NCI-H748 treated with DMSO at 0.1 percent for 48 hours (cell line): ENCODE measurements around the gene CLDN2.
"Not testable (repeated sequence)": the region's sequence is repeated elsewhere in the genome, so short reads cannot be mapped to it uniquely, and the experiment has no call there.

Source experiments
- DNase-seq: peaks from one replicate; lab custom pipeline; 2025; lab: John Stamatoyannopoulos, UW

CLDN2 gene, protein sequence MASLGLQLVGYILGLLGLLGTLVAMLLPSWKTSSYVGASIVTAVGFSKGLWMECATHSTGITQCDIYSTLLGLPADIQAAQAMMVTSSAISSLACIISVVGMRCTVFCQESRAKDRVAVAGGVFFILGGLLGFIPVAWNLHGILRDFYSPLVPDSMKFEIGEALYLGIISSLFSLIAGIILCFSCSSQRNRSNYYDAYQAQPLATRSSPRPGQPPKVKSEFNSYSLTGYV

DNA sequence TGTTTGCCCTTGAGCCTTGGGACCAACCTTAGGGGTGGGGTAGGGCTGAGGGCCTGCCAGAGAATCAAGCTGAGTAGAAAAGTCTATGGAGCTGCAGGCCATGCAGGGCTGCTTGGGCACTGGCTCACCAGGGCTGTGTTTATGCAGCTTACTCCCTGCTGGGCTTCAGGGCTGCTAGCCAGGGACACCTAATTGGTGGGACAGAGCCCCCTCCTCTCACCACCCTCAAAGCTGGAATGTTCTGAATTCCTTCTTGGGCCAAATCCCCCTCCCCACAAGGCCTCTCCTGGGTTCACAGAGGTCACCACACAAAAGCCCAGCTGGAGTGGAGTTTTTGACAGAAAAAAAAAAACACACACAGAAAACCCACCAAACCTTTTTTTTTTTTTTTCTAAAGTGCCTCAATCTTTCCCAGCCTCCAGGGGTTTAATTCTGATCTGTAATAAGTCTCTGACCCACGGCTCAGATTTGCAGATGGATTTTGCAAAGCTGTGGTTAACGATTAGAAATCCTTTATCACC lies at the start of gene CLDN2:
Gene CLDN2 (plus strand): TSS at position 471 of the 521 bp plus-strand sequence. CDS start 7,827 bp downstream, outside the sequence.
- DNase-seq, result no peak

DNA sequence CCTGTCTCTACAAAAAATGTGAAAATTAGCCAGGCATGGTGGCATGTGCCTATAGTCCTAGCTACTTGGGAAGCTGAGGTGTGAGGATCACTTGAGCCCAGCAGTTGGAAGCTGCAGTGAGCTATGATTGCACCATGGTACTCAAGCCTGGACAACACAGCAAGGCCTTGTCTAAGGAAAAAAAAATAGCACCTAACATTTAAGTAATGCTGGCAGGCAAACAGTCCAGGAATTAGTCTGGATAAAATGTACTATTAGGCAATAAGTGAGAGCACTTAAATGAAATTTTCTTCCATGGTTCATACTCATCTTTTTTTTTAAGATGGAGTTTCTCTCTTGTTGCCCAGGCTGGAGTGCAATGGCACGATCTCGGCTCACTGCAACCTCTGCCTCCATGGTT lies 47.4 kb upstream of the CLDN2 start:
- DNase-seq, result not testable (repeated sequence)

DNA sequence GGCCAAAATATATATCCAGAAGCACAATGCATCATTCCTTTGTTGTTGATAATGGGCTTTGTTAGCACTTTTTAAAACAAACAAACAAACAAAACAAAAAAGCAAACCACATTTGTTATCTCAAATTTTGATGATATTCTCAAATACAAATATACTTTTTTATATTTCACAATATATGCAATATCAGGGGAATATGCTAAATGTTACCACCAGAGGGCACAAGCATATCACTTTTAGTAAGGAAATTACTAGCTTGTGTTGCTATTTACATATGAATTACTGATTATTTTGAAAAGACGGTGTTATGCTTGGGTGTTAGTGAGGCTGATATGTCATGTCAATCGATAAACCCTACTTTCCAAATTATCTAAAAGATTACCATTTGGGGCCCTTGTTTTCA lies 46.1 kb upstream of the CLDN2 start:
- peak; percentile 5 for DNase-seq

DNA sequence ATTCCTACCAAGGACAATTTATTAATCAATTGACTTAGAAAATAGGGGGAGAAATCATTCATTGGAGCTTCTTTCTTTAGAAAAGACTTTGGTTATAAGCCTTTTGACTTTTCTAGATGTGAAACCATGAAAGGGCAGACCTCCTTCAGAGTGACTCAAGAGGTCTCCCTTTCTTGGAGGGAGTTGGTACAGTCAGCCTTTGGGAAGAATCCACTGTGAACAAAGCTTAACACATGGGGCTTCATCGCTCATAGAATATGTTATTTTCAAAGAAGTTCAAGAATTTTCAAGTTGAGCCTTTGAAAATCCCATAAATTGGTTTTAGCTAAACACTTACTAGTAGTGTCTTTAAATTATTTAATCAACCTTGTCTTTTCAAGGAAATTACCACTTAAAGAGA lies 45.1 kb upstream of the CLDN2 start:
- DNase-seq, result no peak

DNA sequence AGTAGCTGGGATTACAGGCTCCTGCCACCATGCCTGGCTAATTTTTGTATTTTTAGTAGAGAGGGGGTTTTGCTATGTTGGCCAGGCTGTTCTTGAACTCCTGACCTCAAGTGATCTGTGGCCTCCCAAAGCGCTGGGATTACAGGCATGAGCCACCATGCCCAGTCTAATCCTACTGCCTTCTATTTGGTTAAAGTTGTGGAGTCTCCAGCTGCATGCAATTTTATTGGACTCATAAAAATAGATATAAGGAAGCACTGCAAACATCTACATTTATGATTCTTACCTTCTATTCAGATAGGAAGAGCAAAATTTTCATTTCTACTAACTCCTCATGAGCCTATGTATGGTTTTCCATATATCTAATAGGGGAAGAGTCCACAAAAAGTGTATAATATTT lies 30.7 kb upstream of the CLDN2 start:
- no peak for DNase-seq

DNA sequence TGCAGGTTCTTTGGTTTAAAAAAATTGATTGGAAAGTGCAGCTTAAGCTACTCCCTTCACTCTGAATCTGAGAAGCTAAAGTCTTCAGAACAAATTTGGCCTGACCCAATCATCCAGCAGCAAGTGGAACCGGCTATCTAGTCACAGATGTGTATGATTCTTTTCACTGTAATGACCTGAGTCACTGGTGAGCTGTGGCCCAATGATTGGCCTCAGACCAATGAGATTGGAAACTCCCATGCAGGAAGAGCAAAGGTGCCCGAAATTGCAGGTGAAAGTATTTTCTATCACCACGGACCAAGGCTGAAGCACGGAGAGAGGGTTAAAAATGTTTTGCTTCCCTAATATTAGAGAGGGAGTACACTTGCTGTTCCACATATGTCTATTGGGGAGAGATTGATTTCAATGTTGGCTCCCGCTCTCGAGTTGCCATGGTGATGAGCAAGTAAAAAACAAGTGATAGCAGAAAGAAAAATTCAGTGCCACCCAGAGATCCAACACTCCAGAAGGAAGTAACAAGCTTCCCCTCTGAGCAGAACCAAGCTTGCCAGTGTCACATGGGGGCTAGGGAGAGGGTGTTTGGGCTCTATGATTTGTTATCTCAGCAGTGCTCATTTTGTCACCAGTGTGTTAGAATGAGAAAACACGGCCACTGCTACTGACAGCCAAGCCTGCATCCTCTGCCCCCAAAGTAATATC lies 28.3 kb upstream of the CLDN2 start:
- DNase-seq, result no peak

DNA sequence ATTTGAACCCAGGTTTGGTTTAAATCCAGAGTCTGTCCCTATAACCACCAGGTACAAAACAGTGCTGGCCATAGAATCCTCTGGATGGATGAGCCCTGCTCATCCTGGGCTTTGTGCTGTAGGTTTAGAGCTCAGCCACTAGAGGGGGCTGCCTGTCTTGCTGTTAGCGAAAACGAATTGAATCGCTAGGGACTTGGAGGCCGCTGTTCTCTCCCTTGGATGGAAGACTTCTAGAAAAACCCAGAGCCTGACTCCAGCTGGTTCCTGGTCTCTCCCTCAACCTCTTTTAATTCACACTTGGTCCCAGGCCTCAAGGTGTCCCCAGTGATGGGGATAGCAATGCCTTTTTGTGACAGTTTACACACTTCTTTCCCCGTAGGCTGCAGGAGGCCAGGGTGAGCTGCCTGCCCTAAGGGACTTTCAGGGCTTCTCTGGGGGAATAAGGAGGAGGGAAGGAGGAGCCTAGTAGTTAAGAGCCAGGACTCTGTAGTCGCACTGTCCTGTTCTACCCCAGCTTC lies 25.8 kb upstream of the CLDN2 start:
- peak; percentile 51 for DNase-seq

DNA sequence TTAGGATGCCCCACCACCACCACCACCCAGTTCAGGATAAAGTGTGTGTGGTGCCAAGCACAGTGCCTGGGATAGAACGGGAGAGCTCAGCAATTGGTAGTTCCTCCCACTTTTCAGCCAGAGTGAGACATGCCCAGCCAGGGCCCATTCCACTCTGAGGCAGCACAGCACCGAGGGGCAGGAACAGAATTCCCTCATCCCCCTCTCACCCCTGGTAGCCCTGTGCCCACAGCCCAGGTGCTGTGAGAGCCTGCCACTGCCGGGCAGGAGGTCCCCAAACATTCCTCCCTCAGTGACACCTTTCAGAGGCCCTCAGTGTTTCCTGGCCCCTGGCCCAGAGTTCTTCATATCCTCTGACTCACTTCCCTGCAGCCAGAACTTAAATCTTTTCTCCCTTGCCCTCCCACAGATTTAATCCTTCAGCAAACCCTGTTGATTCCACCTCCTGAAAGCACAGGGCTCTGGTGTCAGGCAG lies 25.2 kb upstream of the CLDN2 start:
- no peak for DNase-seq

DNA sequence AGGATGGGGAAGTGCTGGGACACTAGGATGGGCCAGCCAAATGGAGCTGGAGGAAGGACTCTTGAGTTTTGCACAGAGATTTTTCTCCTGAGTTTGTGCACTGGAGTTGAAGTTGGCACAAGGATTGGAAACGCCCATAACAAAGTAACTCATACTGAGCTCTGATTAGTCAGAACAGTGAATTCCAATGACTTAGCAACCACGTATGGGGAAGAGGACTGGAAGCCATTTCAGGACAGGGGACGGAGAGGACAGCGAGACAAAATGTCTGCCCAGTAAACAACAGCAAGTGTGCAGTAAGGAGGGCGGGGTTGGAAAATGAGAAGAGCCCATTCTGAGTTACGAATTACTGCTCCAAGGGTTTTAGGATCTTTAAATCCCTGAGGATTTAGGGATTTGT lies 22.9 kb upstream of the CLDN2 start:
- no peak for DNase-seq

DNA sequence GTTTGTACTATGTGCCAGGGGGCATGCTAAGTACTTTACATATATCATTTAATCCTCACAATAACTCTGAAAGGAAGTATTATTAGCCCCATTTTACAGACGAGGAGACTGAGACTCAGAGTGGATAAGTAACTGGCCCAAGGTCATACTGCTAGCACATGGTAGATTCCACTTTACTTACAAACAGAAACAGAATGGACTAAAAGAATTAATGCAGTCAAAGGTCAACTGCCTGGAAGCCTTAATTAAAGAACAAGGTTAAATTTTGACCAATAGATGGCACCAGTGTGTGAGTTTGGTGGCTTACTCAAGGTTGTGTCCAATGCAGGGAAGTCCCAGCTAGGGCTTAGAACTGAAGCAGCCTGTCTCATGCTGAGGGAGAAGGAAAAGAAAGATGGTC lies 21.7 kb upstream of the CLDN2 start:
- DNase-seq, result peak; percentile 7

DNA sequence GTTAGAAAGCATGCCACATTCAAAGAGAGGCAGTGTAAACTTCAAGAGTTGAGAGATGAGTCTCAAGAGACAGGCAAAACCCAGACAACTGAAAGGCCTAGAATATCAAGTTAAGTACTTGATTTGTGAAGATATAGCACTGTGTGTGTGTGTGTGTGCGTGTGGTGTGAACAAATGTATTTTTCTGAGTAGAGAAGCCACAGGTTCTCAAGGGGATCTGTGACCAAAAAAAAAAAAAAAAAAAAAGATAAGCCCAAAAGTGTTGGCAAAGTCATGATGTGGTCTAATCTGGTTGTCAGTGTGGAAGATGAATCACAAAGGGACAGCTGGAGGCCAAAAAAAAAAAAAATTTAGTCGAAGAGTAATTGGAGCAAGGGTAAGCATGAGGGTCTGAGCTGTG lies 20.9 kb upstream of the CLDN2 start:
- no peak for DNase-seq

DNA sequence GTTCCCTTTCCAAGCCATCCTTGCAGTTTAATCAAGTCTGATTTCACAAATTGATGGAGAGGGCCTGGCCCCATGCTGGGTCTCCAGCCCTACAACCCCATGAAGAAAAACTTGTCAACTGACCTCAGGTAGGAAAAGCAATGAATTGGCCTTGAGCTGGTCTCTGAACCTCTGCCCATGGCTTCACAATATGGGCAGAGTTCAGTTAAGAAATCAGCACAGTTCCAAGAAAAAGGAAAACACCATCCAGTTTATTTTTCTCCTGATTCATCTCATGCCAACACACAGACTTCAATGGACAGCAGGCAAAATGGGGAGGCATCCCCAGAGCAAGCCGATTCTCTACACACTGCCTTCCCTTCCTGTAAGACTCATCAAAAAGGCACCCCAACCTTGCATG lies 20.4 kb upstream of the CLDN2 start:
- DNase-seq, result no peak

DNA sequence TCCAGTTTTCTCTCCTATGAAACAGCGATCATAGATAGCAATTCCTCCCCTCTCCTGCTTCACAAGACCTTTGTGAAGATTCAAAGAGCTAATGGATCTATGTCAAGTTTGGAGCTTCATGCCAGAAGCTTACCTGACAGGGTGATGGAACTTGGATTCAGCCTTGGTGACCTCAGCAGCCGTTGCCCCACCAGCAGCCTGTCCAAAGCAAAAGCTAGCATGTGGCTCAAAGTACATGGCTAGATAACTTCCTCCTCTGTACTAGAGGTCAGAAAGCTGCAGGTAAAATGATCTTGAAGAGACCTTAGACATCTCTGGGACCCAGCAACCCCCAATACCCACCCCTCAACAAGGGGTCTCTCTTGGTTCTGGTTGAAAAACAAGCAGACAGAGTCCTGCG lies 18.9 kb upstream of the CLDN2 start:
- DNase-seq, result no peak

DNA sequence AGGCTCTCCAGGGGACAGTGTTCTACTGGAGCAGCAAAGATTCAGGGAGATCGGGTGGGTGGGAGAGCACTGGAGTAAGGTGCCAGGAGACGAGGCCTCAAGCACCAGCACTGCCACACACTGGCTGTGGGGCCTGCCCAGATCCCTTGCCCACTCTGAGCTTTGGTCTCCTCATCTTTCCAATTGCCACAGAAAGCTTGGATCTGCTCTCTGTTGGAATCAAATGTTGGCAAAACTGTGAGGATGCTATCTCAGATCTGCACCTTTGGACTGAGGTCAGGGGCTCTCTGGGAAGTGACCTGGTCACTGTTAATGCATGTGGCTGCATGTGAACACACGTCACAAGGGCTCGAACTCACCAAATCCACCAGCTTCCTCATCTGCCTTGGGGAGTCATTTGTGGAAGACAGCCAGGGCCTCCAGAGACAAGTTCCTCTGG lies 18.4 kb upstream of the CLDN2 start:
- no peak for DNase-seq

DNA sequence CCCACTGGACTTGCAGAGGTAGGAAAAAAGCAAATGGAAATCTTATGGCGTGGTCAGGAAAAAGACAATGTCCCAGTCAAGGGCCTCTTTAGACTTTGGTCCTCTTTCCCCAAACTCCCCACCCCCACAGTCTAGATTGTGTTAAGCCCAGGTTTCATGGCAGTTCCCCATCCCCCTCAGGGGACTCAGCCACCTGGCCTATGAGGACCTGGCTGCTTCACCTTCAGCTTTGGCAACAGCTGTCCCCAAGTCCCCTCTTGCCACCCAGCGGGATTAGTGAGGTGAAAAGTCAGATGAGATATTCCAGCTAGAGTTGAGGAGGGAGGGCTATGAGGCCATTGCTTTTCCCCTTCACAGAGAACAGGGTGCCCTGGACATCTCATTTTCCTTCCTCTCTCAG lies 17.5 kb upstream of the CLDN2 start:
- DNase-seq, result no peak

DNA sequence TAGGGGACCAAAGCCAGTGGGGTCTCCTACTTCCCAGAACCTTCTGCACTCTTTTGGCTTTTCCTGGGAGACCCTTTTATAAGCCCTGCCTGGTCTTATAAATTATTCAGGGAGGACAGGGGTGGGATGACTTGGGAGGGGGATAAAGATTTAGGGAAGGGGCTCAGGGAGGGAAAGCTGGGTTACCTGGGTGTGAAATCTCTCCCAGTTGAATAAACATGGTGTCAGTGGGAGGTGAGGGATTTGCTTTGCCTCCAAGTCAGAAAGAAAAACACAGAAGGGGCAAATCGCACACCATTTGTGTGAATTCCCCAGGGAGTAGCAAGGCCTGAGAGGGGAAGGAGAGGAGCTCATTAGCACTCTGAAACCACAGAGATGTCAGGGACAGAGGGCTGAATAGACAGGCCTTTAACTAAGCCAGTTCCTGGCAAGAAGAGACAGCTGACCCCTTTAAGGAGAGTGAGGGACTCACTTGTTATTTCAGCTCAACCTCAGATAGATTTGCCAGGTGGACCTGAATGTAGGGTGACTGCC lies 16.8 kb upstream of the CLDN2 start, which contains the start of gene RIPPLY1:
Gene RIPPLY1 (minus strand): TSS at position 51 of the 534 bp plus-strand sequence. CDS start 54 bp downstream, outside the sequence.
- no peak for DNase-seq

DNA sequence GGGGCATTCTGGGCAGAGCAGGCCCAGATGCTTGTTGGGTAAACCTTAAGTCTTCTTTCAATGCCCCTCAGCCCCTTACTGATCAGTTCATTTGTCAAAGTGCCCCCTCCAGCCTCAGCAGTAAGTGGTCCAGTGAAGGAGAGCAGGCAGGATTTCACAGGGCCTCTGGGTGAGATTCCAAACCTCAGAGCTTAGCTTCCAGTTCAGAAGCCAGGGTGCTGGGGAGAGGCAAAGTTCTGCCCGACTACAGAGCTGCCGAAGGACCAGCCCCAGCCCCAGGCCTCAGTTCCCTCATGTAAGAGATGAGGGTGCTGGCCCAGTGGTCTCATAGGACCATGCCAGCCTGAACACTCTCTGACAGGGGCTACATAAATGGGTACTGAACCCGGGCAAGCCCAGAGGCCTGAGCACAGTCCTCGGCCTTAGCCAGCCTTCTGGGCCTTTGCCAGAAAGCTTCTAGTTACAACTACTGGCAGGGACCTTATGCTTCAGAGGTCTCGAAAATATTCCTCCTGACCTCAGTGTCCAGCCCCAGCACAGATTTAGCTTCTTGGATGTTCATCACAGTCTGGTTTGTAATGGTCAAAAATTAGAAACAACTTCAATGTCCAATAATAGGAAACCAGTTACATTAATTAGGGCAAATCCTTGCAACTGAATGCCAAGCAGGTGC lies 16.2 kb upstream of the CLDN2 start:
- no peak for DNase-seq

DNA sequence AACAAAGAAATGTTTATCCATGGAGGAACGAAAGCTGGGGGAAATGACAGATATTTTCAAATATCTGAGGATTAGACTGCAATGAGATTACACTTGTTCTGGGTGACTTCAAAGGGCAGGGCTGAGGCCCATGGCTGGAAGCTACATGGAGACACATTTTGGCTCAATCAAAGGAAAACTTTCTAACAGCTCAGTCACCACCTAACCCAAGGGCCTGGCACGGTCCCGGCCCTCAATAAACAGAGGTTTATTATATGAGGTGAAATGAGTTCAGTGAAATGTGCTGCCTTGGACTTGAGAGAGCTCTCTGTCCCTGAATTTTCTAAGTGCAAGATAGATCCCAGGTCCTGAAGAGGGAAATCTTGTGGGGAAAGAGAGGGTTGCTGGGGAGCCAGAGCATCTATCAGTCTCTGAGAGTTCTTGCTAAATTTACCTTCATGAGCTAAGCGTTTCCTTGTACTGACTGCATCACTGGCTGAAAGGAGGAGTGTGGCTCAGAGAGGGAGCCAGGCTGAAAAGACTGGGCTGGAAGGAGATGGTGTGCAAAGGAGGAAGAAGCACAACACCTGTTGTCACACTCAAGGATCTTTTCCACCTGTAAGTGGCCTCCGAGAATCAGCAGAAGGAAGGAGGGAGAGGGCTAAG lies 15.0 kb upstream of the CLDN2 start:
- no peak for DNase-seq

DNA sequence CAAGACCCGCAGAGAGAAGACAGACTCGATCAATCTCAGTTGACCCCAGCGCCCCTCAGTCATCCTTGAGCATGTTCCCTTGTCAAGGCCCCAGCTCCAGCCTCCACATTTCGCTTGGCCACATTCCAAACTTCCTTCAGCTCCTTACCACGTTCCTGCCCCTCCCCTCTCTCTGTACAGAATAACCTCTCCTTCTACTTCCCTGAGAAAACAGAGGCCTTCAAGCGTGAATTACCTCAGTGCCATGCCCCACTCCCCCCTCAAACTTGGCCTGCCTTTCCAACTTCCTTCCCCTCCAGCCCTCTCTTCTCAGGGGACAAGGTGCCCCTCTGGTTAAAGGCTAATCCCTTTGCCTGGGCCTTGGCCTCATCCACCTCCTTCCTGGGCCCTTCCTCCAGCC lies 13.8 kb upstream of the CLDN2 start:
- no peak for DNase-seq

DNA sequence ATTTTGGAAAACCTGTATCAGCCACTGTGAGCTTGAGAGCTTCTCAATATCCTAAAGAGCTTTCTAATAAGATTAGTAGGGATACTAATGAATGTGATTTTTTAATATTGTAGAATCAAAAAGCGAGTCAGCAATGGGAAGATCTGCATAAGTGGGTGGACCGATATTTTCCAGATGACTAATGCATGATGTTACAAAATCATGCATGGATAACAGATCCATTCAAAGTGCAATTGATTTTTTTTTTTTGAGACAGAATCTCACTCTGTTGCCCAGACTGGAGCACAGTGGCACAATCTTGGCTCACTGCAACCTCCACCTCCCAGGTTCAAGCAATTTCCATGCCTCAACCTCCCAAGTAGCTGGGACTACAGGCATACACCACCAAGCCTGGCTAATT lies 7.3 kb upstream of the CLDN2 start:
- no peak for DNase-seq

DNA sequence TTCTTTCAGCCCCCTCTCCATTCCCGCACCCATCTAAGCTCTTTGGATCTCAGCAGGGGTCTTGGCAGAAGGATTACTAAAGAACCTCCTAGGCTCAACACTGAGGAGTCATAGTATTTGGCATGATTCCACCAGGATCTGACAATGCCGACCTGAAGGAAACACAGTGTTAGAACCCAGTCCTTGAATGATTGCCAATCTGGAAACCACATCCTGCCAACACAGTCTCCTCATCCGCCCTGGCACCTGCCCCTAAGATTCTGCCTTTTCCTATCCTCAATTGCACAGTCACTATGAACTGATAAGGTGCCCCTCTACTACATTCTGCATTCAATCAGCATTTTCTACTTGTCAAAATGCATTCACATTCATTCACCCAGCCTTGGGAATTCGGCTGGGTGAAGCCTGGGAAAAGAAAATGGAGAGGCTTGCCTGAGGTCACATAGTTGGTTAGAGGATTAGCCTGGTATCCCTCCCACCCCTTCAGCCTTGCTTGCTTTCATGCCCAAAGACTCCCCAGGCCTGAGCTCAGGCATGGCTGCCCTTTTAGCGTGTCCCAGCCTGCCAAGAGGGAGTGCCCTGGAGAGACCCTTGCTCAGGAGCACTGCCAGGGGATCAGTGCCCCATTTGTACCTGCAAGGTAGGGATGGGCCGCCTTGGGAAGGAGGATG lies 2.2 kb upstream of the CLDN2 start:
- DNase-seq, result no peak
